Coronary artery (tissue), 2 donors: ENCODE results near the gene ADAMTS8.

ENCODE experiments used
- DNase-seq: peaks from one replicate; pipeline ENCODE4 v3.0.0-alpha.2; 2017; ENCODE audit warnings: low spot score
- H3K27ac ChIP-seq, 2 donors: fragments of 200-600 bp; sonication (generic); one replicate each; pipeline ENCODE4 v1.5.1; 2016 to 2019
- H3K4me3 ChIP-seq: fragments of 200-600 bp; sonication (generic); 2 replicates; pipeline ENCODE4 v1.5.1; 2016; ENCODE audit warnings: mild to moderate bottlenecking, moderate library complexity
- TF ChIP-seq, protein P1 (sequence below): fragments of 200-600 bp; sonication (generic); IDR thresholded peaks from one replicate; pipeline ENCODE4 v1.5.1; 2019; ENCODE audit warnings: antibody characterized with exemption

Gene ADAMTS8

DNA sequence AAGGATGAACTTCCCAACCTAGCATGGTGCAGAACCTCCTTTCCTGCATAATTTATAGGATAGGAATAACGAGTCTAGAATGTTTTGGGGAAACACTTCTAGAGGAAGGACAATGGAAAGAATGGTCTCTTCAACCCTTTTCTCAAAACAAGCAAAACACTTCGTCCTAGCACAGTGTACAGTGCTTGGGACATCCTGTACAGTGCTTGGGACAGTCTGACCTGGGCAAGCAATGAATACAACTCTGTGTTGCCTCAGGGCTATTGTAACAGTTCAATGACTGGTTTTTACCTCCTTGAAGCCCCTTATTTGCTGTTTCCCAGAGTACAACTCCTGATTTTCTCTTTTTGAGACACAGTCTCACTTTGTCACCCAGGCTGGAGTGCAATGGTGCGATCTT is 1.6 kb upstream of the ADAMTS8 start:
- DNase-seq = no peak
- TF ChIP-seq, protein P1, sequence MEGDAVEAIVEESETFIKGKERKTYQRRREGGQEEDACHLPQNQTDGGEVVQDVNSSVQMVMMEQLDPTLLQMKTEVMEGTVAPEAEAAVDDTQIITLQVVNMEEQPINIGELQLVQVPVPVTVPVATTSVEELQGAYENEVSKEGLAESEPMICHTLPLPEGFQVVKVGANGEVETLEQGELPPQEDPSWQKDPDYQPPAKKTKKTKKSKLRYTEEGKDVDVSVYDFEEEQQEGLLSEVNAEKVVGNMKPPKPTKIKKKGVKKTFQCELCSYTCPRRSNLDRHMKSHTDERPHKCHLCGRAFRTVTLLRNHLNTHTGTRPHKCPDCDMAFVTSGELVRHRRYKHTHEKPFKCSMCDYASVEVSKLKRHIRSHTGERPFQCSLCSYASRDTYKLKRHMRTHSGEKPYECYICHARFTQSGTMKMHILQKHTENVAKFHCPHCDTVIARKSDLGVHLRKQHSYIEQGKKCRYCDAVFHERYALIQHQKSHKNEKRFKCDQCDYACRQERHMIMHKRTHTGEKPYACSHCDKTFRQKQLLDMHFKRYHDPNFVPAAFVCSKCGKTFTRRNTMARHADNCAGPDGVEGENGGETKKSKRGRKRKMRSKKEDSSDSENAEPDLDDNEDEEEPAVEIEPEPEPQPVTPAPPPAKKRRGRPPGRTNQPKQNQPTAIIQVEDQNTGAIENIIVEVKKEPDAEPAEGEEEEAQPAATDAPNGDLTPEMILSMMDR = no peak
- Histone ChIP-seq H3K27ac (no peak overlapping the region), H3K4me3 (no peak overlapping the region)

- Histone ChIP-seq H3K27ac (peak overlapping the region; percentile 16 to 51), H3K4me3 (peak overlapping the region; percentile 80)
- TF ChIP-seq, protein P1 = no peak
- DNase-seq = no peak
Observed at GRCh38 chr11:130429120-130429681, 792 bp upstream of the ADAMTS8 start.

DNA sequence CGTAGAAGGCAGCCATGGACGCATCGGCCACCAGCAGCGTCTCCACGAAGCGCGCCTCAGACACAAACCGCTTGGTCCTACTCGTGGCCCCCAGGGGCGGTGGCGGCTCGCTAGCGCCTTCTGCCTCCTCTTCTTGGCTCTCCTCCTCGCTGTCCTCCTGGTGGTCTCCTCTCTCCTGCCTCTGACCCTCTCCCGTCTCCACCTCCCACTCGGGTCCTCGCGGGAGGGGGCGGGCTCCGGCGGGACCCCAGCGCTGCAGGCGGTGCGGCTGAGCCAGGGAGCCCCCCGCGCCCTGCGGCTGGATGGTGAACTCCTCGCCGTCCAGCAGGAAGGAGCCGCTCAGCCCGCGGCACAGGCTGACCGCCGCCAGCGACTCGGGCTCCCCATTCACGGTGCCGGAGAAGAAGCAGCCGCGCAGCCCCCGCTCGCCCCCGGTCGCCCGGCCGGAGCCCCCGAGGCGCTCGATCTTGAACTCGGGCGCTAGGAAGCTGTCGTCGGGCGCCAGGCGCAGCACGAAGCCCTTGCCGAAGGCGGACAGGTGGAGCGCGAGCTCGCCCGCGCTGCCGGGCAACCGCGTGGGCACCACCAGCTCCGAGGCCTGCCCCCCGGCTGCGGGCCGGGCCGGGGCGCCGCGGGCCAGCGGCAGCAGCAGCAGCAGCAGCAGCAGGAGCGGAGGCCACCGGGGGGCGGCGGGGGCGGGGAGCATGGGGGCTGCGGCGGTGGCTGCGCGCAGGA is 661 bp downstream of the ADAMTS8 start:
- H3K27ac ChIP-seq = peak overlapping the region; percentile 51 to 69
- peak overlapping the region; percentile 80 for H3K4me3 ChIP-seq
- TF ChIP-seq, protein P1 = no peak
- DNase-seq = no peak

GRCh38 chr11:130426837-130427341 is 1.5 kb downstream of the ADAMTS8 start:
- peak overlapping the region; percentile 80 for H3K4me3 ChIP-seq

GRCh38 chr11:130426223-130426836 is 2.1 kb downstream of the ADAMTS8 start:
- peak overlapping the region; percentile 51 to 58 for H3K27ac ChIP-seq
- TF ChIP-seq, protein P1 = no peak
- no peak for DNase-seq
- H3K4me3 ChIP-seq = peak overlapping the region; percentile 80

More at GRCh38 chr11:130426837-130427341, 1.5 kb downstream of the ADAMTS8 start:
- DNase-seq = no peak
- peak overlapping the region; percentile 51 to 58 for H3K27ac ChIP-seq
- TF ChIP-seq, protein P1 = no peak

- Histone ChIP-seq H3K27ac (no peak overlapping the region), H3K4me3 (no peak overlapping the region)
- TF ChIP-seq, protein P1 = no peak
- no peak for DNase-seq
Observed at GRCh38 chr11:130425156-130425555, 3.3 kb downstream of the ADAMTS8 start.
